Mucosa of rectum (tissue), 2 donors: Measurements from ENCODE around the gene CHST14.

Source experiments
- H3K27ac ChIP-seq, 2 donors: one replicate each; pipeline ENCODE4 v1.7.0; 2013; ENCODE audit warnings: inconsistent platforms in 2 of 2, low read depth in 2 of 2, low read length in 2 of 2
- H3K27me3 ChIP-seq, 2 donors: one replicate each; pipeline ENCODE4 v1.7.0; 2013; ENCODE audit warnings: low read length in 2 of 2; ENCODE audit not compliant: control insufficient read depth in 2 of 2, insufficient read depth in 2 of 2
- H3K36me3 ChIP-seq, 2 donors: one replicate each; pipeline ENCODE4 v1.7.0; 2013; ENCODE audit warnings: low read length in 2 of 2; ENCODE audit not compliant: control insufficient read depth in 2 of 2, insufficient read depth in 2 of 2
- H3K4me1 ChIP-seq, 2 donors: one replicate each; pipeline ENCODE4 v1.7.0; 2013; ENCODE audit warnings: low read length in 2 of 2, mild to moderate bottlenecking in 1 of 2; ENCODE audit not compliant: control insufficient read depth in 2 of 2, insufficient read depth in 2 of 2
- H3K4me3 ChIP-seq, 2 donors: one replicate each; pipeline ENCODE4 v1.7.0; 2013; ENCODE audit warnings: low read length in 2 of 2
- H3K9ac ChIP-seq, 2 donors: one replicate each; pipeline ENCODE4 v1.7.0; 2013; ENCODE audit warnings: low read length in 2 of 2, low read depth in 1 of 2, mild to moderate bottlenecking in 1 of 2
- H3K9me3 ChIP-seq, 2 donors: one replicate each; pipeline ENCODE4 v1.7.0; 2013; ENCODE audit warnings: low read length in 2 of 2; ENCODE audit not compliant: control insufficient read depth in 2 of 2
- donor health status: healthy.
- donor health status: Normal muscosa, but diverticular disease.

CHST14 gene

GRCh38 chr15:40463279-40463678, 7.5 kb upstream of the CHST14 start:
- Histone ChIP-seq H3K4me3 (no peak overlapping the region), H3K27ac (no peak overlapping the region), H3K4me1 (peaks cover 0 to 2% of the 10 kb centered on the region in 2 donors), H3K36me3 (peaks cover 40 to 52% of the 10 kb centered on the region in 2 donors), H3K9ac (no peak overlapping the region), H3K9me3 (no peaks in the 10 kb centered on the region), H3K27me3 (no peaks in the 10 kb centered on the region)

GRCh38 chr15:40463886-40464545, 6.8 kb upstream of the CHST14 start:
- no peaks in the 10 kb centered on the region for H3K27me3 ChIP-seq
- H3K27ac ChIP-seq = no peak overlapping the region
- H3K9ac ChIP-seq = no peak overlapping the region
- H3K4me1 ChIP-seq = peaks cover 0 to 2% of the 10 kb centered on the region in 2 donors
- peaks cover 40 to 49% of the 10 kb centered on the region in 2 donors for H3K36me3 ChIP-seq
- no peak overlapping the region for H3K4me3 ChIP-seq
- H3K9me3 ChIP-seq = no peaks in the 10 kb centered on the region

- no peak overlapping the region for H3K4me3 ChIP-seq
- H3K27ac ChIP-seq = no peak overlapping the region
- H3K9me3 ChIP-seq = no peaks in the 10 kb centered on the region
- H3K4me1 ChIP-seq = peaks cover 0 to 2% of the 10 kb centered on the region in 2 donors
- H3K27me3 ChIP-seq = no peaks in the 10 kb centered on the region
- peaks cover 35 to 44% of the 10 kb centered on the region in 2 donors for H3K36me3 ChIP-seq
- no peak overlapping the region for H3K9ac ChIP-seq
Measured at GRCh38 chr15:40464595-40465185, 6.1 kb upstream of the CHST14 start.

DNA sequence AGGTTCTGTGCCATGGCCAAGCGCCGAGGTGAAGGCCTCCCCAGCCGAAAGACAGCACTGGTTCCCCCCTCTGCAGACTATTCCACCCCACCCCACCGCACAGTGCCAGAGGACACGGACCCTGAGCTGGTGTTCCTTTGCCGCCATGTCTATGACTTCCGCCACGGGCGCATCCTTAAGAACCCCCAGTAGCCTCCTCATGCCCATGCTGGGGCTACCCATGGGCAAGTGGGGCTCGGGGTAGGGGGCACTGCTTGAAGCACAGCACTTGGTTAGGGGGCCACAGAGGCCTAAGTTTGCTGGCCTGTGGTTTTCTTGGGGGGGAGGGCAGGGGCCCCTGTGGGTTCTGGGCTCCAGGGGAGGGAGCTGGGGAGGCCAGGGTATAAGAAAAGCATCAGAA, 4.8 kb upstream of the CHST14 start:
- Histone ChIP-seq H3K4me3 (no peak overlapping the region), H3K9me3 (no peaks in the 10 kb centered on the region), H3K4me1 (peaks cover 6 to 9% of the 10 kb centered on the region in 2 donors), H3K27ac (no peak overlapping the region), H3K36me3 (peaks cover 30 to 40% of the 10 kb centered on the region in 2 donors), H3K9ac (no peak overlapping the region), H3K27me3 (no peaks in the 10 kb centered on the region)

GRCh38 chr15:40466426-40467260, 4.1 kb upstream of the CHST14 start:
- Histone ChIP-seq H3K27me3 (no peaks in the 10 kb centered on the region), H3K36me3 (peaks cover 30 to 40% of the 10 kb centered on the region in 2 donors), H3K4me1 (peaks cover 11 to 14% of the 10 kb centered on the region in 2 donors), H3K4me3 (no peak overlapping the region), H3K9ac (no peak overlapping the region), H3K27ac (no peak overlapping the region), H3K9me3 (no peaks in the 10 kb centered on the region)

GRCh38 chr15:40467261-40467615, 3.5 kb upstream of the CHST14 start:
- Histone ChIP-seq H3K9ac (no peak overlapping the region), H3K4me1 (peaks cover 16 to 20% of the 10 kb centered on the region in 2 donors), H3K27ac (no peak overlapping the region), H3K9me3 (no peaks in the 10 kb centered on the region), H3K36me3 (peaks cover 27 to 38% of the 10 kb centered on the region in 2 donors), H3K27me3 (no peaks in the 10 kb centered on the region), H3K4me3 (no peak overlapping the region)

GRCh38 chr15:40468898-40469331, 1.9 kb upstream of the CHST14 start:
- Histone ChIP-seq H3K9ac (no peak overlapping the region), H3K27ac (no peak overlapping the region), H3K27me3 (no peaks in the 10 kb centered on the region), H3K36me3 (peaks cover 18 to 29% of the 10 kb centered on the region in 2 donors), H3K4me3 (no peak overlapping the region), H3K9me3 (no peaks in the 10 kb centered on the region), H3K4me1 (peaks cover 16 to 21% of the 10 kb centered on the region in 2 donors)

DNA sequence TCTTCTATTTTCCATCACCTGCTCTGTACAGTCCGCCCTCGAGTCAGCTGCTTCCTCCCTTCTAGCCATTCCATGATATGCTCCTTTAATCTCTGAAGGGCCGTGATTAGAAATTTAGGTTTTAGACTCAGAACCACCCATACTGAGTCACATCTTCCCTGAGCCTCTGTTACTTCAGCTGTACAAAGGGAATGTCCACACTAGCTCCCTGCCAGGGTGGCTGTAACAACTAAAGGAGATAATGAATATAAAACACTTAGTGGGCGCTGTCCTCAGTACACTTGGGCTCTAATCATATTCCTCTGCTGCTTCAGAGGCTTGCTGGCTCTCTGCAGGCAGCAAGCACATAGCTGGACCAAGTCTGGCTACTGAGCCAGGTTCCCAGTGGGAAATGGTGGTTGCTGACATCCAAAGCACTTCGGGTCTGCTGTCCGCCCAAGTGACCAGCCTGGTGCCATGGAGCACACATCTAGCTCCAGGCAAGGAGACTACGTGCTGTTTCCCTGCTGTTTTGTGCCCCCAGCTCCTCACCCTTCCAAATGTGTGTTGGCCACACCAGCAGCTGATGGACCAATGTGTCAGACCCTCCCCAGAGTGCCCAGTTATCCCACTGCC, 901 bp upstream of the CHST14 start:
- Histone ChIP-seq H3K4me3 (peak overlapping the region; percentile 80 to 81), H3K9ac (peak overlapping the region; percentile 68 to 77)

GRCh38 chr15:40471105-40471807, 472 bp downstream of the CHST14 start:
- Histone ChIP-seq H3K4me1 (peaks cover 16 to 21% of the 10 kb centered on the region in 2 donors), H3K4me3 (peak overlapping the region; percentile 77 to 85), H3K27ac (peak overlapping the region; percentile 9 to 17), H3K36me3 (peaks cover 8 to 10% of the 10 kb centered on the region in 2 donors), H3K9ac (peak overlapping the region; percentile 83), H3K9me3 (no peaks in the 10 kb centered on the region), H3K27me3 (no peaks in the 10 kb centered on the region)

More for the DNA sequence above, 901 bp upstream of the CHST14 start:
- Histone ChIP-seq H3K4me1 (peaks cover 16 to 21% of the 10 kb centered on the region in 2 donors), H3K9me3 (no peaks in the 10 kb centered on the region), H3K36me3 (peaks cover 12 to 20% of the 10 kb centered on the region in 2 donors), H3K27ac (peak overlapping the region; percentile 66 to 77), H3K27me3 (no peaks in the 10 kb centered on the region)
